Endothelial cell of umbilical vein (primary cell): ENCODE measurements around the gene GLP1R. TPM values are rescaled to one million over a fixed set of nuclear protein-coding genes. Genes with fewer than 3 reads are reported as not detected.

Experiments used
- BruUV-seq: library from RNA; stranded (reverse); fragments of 400-500 nt; replicated peaks from 2 replicates; lab custom pipeline; 2021; lab: Mats Ljungman, UMichigan
- CTCF ChIA-PET: fragments of 300-600, 350-600 bp; sonication (Branson Sonifier 250); formaldehyde crosslinking; loops from one replicate; lab custom pipeline; 2021; ENCODE audit warnings: antibody characterized with exemption, inconsistent platforms; lab: Charles Lee
- POLR2A ChIA-PET: fragments of 300-600, 350-600 bp; sonication (Branson Sonifier 250); formaldehyde crosslinking; loops from one replicate; lab custom pipeline; 2021; ENCODE audit warnings: antibody characterized with exemption, inconsistent platforms; lab: Charles Lee
- DNase-seq: peaks from one replicate; pipeline ENCODE4 v3.0.0-alpha.2; 2011; ENCODE audit warnings: low read depth, low spot score
- FAIRE-seq: peaks from 2 replicates; lab custom pipeline; 2011; peaks lifted over from hg19 to GRCh38; lab: Jason Lieb, UNC
- H2AFZ ChIP-seq: 2 replicates; pipeline ENCODE4 v1.6.0; 2012; ENCODE audit warnings: low read depth, low read length, control low read depth, inconsistent platforms
- H3K27ac ChIP-seq: 2 replicates; pipeline ENCODE4 v1.5.1; 2011; ENCODE audit warnings: low read depth, mild to moderate bottlenecking, control low read depth, low read length, moderate library complexity; ENCODE audit not compliant: insufficient read depth
- H3K27me3 ChIP-seq, 2 experiments: 2 replicates each; pipeline versions ENCODE4 v1.6.0 to v1.6.1; 2011; ENCODE audit warnings: low read length in 2 of 2, mixed read lengths in 1 of 2; ENCODE audit not compliant: control insufficient read depth in 2 of 2, insufficient read depth in 2 of 2
- H3K36me3 ChIP-seq, 2 experiments: 2 replicates in 1 of 2; 3 replicates in 1 of 2; pipeline ENCODE4 v1.5.1; 2011; ENCODE audit warnings: low read length in 2 of 2, mild to moderate bottlenecking in 1 of 2, moderate library complexity in 1 of 2; ENCODE audit not compliant: control insufficient read depth in 2 of 2, insufficient read depth in 2 of 2; ENCODE audit errors: extremely low read depth in 1 of 2
- H3K4me1 ChIP-seq: 3 replicates; pipeline ENCODE4 v1.5.1; 2011; ENCODE audit warnings: mild to moderate bottlenecking, low read length; ENCODE audit not compliant: control insufficient read depth, insufficient read depth; ENCODE audit errors: extremely low read depth
- H3K4me2 ChIP-seq: 2 replicates; pipeline ENCODE4 v1.6.1; 2011; ENCODE audit warnings: low read length, control low read depth, mixed read lengths; ENCODE audit not compliant: insufficient read depth
- H3K4me3 ChIP-seq, 3 experiments: fragments of 200-600 bp in 1 of 3; sonication (generic), shearing (Covaris generic) in 1 of 3; replicated peaks in 1 of 3; 2 replicates each; pipeline ENCODE4 v1.5.1; 2011 to 2016; ENCODE audit warnings: control low read depth in 3 of 3, low read length in 3 of 3, mild to moderate bottlenecking in 2 of 3, inconsistent platforms in 1 of 3, low read depth in 1 of 3, moderate library complexity in 1 of 3; ENCODE audit not compliant: insufficient read depth in 1 of 3
- H3K79me2 ChIP-seq: 2 replicates; pipeline ENCODE4 v1.6.0; 2012; ENCODE audit warnings: low read length, inconsistent platforms; ENCODE audit not compliant: control insufficient read depth, insufficient read depth
- H3K9ac ChIP-seq: replicated peaks from 2 replicates; pipeline ENCODE3; 2011; ENCODE audit warnings: low read length, control low read depth; ENCODE audit not compliant: insufficient read depth; ENCODE audit errors: extremely low read depth
- H3K9me1 ChIP-seq: replicated peaks from 3 replicates; pipeline ENCODE4 v1.6.0; 2011; ENCODE audit warnings: mild to moderate bottlenecking, low read length; ENCODE audit not compliant: control insufficient read depth, insufficient read depth; ENCODE audit errors: extremely low read depth
- H3K9me3 ChIP-seq: replicated peaks from 2 replicates; pipeline ENCODE4 v1.5.1; 2012; ENCODE audit warnings: low read length, inconsistent platforms; ENCODE audit not compliant: control insufficient read depth, insufficient read depth
- H4K20me1 ChIP-seq: replicated peaks from 2 replicates; pipeline ENCODE3; 2011; ENCODE audit warnings: mild to moderate bottlenecking, low read length; ENCODE audit not compliant: control insufficient read depth, insufficient read depth; ENCODE audit errors: extremely low read depth
- CTCF ChIP-seq, 2 donors: IDR thresholded peaks; 1 replicate in 1 of 2; 2 replicates in 1 of 2; pipeline ENCODE4 v1.5.1; 2011; ENCODE audit warnings: low read length in 2 of 2, mild to moderate bottlenecking in 2 of 2, moderate library complexity in 2 of 2, control low read depth in 1 of 2, inconsistent platforms in 1 of 2, low read depth in 1 of 2; ENCODE audit not compliant: insufficient read depth in 1 of 2; ENCODE audit errors: extremely low read depth in 1 of 2
- EZH2 ChIP-seq: IDR thresholded peaks from 2 replicates; pipeline ENCODE4 v1.6.1; 2012; ENCODE audit warnings: borderline replicate concordance, low read depth, mild to moderate bottlenecking, moderate library complexity, low read length, inconsistent platforms; ENCODE audit not compliant: severe bottlenecking
- FOS ChIP-seq: IDR thresholded peaks from 2 replicates; pipeline ENCODE4 v1.6.1; 2011; ENCODE audit warnings: mild to moderate bottlenecking, low read length, moderate library complexity, borderline replicate concordance; ENCODE audit not compliant: insufficient read depth
- GATA2 ChIP-seq: IDR thresholded peaks from 2 replicates; pipeline ENCODE4 v1.7.0; 2011; ENCODE audit warnings: low read depth, mild to moderate bottlenecking, moderate library complexity, mixed read lengths, low read length; ENCODE audit not compliant: insufficient read length, insufficient read depth
- JUN ChIP-seq: IDR thresholded peaks from 2 replicates; pipeline ENCODE4 v1.6.1; 2011; ENCODE audit warnings: borderline replicate concordance, low read depth; ENCODE audit not compliant: insufficient read length, insufficient read depth
- MAX ChIP-seq: IDR thresholded peaks from 2 replicates; pipeline ENCODE4 v1.6.1; 2011; ENCODE audit not compliant: insufficient read depth, insufficient read length
- MYC ChIP-seq: IDR thresholded peaks from one replicate; pipeline ENCODE4 v1.6.1; 2011; ENCODE audit warnings: mild to moderate bottlenecking, low read depth, low read length
- POLR2A ChIP-seq: IDR thresholded peaks from 2 replicates; pipeline ENCODE4 v1.6.1; 2012; ENCODE audit warnings: low read depth, mild to moderate bottlenecking, control low read depth, low read length
- POLR2AphosphoS5 ChIP-seq: IDR thresholded peaks from 2 replicates; pipeline ENCODE4 v1.6.1; 2012; ENCODE audit warnings: low read depth, mild to moderate bottlenecking, control low read depth, low read length, moderate library complexity; ENCODE audit not compliant: insufficient read depth
- dilution Hi-C: fragments of 300-500 bp; cut with MboI; formaldehyde crosslinking; loops from one replicate; pipeline ENCODE4 v1.15.0; 2019; ENCODE audit warnings: low sequenced_read_pairs; ENCODE audit not compliant: extremely low pct_ligation_motif_present
- intact Hi-C: fragments of 100-400 bp; cut with micrococcal nuclease; formaldehyde crosslinking; loops from one replicate; pipeline ENCODE4 v1.10.0; 2022
- polyA plus RNA-seq, 4 experiments: library from polyadenylated mRNA; depleted of rRNA in 3 of 4; stranded (reverse) in 3 of 4; unstranded in 1 of 4; fragments of >200 nt; gene quantifications; 2 replicates each; pipeline versions ENCODE4 v1.2.1 to v1.2.3, GENCODE V29; 2011 to 2012; ENCODE audit warnings: missing spikeins in 1 of 4
- total RNA-seq: library from RNA; stranded (reverse); gene quantifications from 2 replicates; pipeline ENCODE4 v1.2.3, GENCODE V29; 2021

Gene GLP1R
- total and polyA plus RNA-seq, 2 donors (not counting 3 experiments of a cell fraction or from before 2014, with no cell fraction given): not detected

GRCh38 chr6:39056681-39057080, 8.1 kb downstream of the GLP1R start:
- Histone ChIP-seq H4K20me1 (no peaks in the 10 kb centered on the region), H3K36me3 (no peaks in the 10 kb centered on the region), H3K4me3 (no peak overlapping the region), H3K27ac (no peak overlapping the region), H3K9me3 (no peaks in the 10 kb centered on the region), H3K27me3 (peaks cover 0 to 3% of the 10 kb centered on the region in 2 experiments), H3K9ac (no peak overlapping the region), H3K4me1 (no peaks in the 10 kb centered on the region), H3K79me2 (no peaks in the 10 kb centered on the region), H3K9me1 (no peaks in the 10 kb centered on the region), H3K4me2 (no peak overlapping the region), H2AFZ (no peak overlapping the region)
- no TSS peak for BruUV-seq
- dilution Hi-C loops: no loop called here
- no peak for TF ChIP-seq EZH2
- CTCF ChIA-PET: no interaction called here
- FAIRE-seq (no peak), DNase-seq (no peak)
- intact Hi-C loops: no loop called here
- POLR2A ChIA-PET: no interaction called here

GRCh38 chr6:39057251-39058155, 8.9 kb downstream of the GLP1R start:
- Histone ChIP-seq H3K9me1 (no peaks in the 10 kb centered on the region), H3K36me3 (no peaks in the 10 kb centered on the region), H3K27ac (no peak overlapping the region), H3K9me3 (no peaks in the 10 kb centered on the region), H3K4me3 (no peak overlapping the region), H2AFZ (no peak overlapping the region), H3K4me1 (no peaks in the 10 kb centered on the region), H3K27me3 (peaks cover 0 to 4% of the 10 kb centered on the region in 2 experiments), H4K20me1 (no peaks in the 10 kb centered on the region), H3K4me2 (no peak overlapping the region), H3K79me2 (no peaks in the 10 kb centered on the region), H3K9ac (no peak overlapping the region)
- DNase-seq: no peak
- CTCF ChIA-PET: no interaction called here
- BruUV-seq: no TSS peak
- POLR2A ChIA-PET: no interaction called here
- TF ChIP-seq POLR2AphosphoS5: no peak
- TF ChIP-seq POLR2A: no peak
- TF ChIP-seq GATA2: no peak
- TF ChIP-seq JUN: no peak
- no peak for TF ChIP-seq FOS
- TF ChIP-seq MYC: no peak
- no peak for TF ChIP-seq EZH2
- TF ChIP-seq MAX: no peak
- TF ChIP-seq CTCF (IDR thresholded peaks at IDR 0.05; ENCODE audit: extremely low read depth in 1 of 2, insufficient read depth in 1 of 2, low read depth in 1 of 2, low read length in 2 of 2): no peak
- intact Hi-C loops (no loop called here), dilution Hi-C loops (no loop called here)
- FAIRE-seq: no peak
